Dedifferentiated amniotic fluid mesenchymal stem cell (primary cell): Measurements from ENCODE around the gene LDLRAD1.
"Not testable (repeated sequence)": the region's sequence is repeated elsewhere in the genome, so short reads cannot be mapped to it uniquely, and the experiment has no call there.

Experiments
- DNase-seq: peaks from one replicate; pipeline ENCODE4 v3.0.0-alpha.2; 2016; ENCODE audit errors: extremely low spot score

Gene LDLRAD1

GRCh38 chr1:54017979-54018378, at the start of gene LDLRAD1:
TSS of gene LDLRAD1 (minus strand) at chr1:54018186. CDS start at chr1:54018112, 74 bp downstream.
- no peak for DNase-seq

- DNase-seq: no peak
Measured at GRCh38 chr1:54064299-54064698, 46.3 kb upstream of the LDLRAD1 start.

- no peak for DNase-seq
Measured at GRCh38 chr1:54054438-54054749, 36.4 kb upstream of the LDLRAD1 start.

- DNase-seq: no peak
Measured at GRCh38 chr1:54053745-54054437, 35.9 kb upstream of the LDLRAD1 start.

GRCh38 chr1:54052934-54053744, 35.2 kb upstream of the LDLRAD1 start, which contains the start of the genes TCEANC2 and TMEM59:
TSS of gene TCEANC2 (plus strand) at chr1:54053608. CDS start at chr1:54054423, 815 bp downstream.
TSS of gene TMEM59 (minus strand) at chr1:54053204. CDS start at chr1:54053188, 16 bp downstream.
- DNase-seq: peak; percentile 99

GRCh38 chr1:54052431-54052933, 34.5 kb upstream of the LDLRAD1 start:
- peak; percentile 68 for DNase-seq

- no peak for DNase-seq
Measured at GRCh38 chr1:54051933-54052430, 34.0 kb upstream of the LDLRAD1 start.

- DNase-seq: not testable (repeated sequence)
Measured at GRCh38 chr1:54050435-54050834, 32.4 kb upstream of the LDLRAD1 start.

GRCh38 chr1:54047384-54048305, 29.7 kb upstream of the LDLRAD1 start:
- DNase-seq: no peak

- DNase-seq: peak; percentile 14
Measured at GRCh38 chr1:54046671-54047383, 28.8 kb upstream of the LDLRAD1 start.

GRCh38 chr1:54045496-54045895, 27.5 kb upstream of the LDLRAD1 start:
- no peak for DNase-seq

- DNase-seq: no peak
Measured at GRCh38 chr1:54041806-54042205, 23.8 kb upstream of the LDLRAD1 start.

GRCh38 chr1:54037476-54037875, 19.5 kb upstream of the LDLRAD1 start:
- no peak for DNase-seq

- DNase-seq: no peak
Measured at GRCh38 chr1:54028306-54029251, 10.6 kb upstream of the LDLRAD1 start.

- DNase-seq: no peak
Measured at GRCh38 chr1:54027848-54028247, 9.9 kb upstream of the LDLRAD1 start.

GRCh38 chr1:54024811-54025210, 6.8 kb upstream of the LDLRAD1 start:
- DNase-seq: not testable (repeated sequence)

- no peak for DNase-seq
Measured at GRCh38 chr1:54024358-54024757, 6.4 kb upstream of the LDLRAD1 start.

GRCh38 chr1:54019562-54020176, 1.7 kb upstream of the LDLRAD1 start:
- not testable (repeated sequence) for DNase-seq

- no peak for DNase-seq
Measured at GRCh38 chr1:54018635-54019034, 649 bp upstream of the LDLRAD1 start.
